Activated T-cell treated with anti-CD3 and anti-CD28 coated beads for 48 hours (primary cell): ENCODE data around the gene DSCAML1.

ENCODE experiments used
- DNase-seq: peaks from one replicate; pipeline ENCODE4 v3.0.0-alpha.2; 2020; ENCODE audit warnings: low read depth

The DSCAML1 gene

GRCh38 chr11:117724104-117724503, 72.9 kb downstream of the DSCAML1 start:
- no peak for DNase-seq

DNA sequence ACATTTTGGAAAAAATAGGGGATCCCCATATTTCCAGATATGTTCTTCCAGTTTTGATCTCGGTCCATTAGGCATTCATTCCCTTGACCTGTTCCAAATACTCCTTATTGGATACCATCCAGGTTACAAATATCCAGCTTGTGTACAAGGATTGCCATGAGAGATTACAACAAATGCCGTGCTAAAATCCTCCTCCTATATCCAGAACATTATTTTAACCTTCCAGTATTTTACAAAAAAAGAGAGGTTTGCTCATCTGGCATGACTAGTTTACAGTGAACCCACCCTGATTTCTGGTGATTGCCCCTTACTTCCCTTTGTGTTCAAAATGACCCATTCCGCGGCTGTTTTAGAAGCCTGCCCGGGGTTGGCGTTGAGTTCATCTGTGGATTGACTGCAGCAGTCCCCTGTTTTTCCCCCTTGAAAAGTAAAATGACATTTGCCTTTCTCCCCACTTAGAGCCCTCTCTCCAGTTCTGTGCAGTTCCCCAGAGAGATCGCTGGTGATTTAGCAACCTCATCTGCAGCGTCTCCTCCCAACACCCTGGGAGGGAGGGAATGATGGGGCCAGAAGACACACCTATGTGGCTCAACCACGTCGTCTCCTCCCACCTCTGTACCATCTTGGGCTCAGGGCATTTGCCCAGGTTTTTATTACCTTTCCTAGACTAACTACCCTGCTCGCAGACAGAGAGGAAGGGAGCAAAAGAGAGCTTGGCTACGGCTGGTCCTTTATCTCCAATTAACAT, 73.6 kb downstream of the DSCAML1 start:
- DNase-seq, result no peak

- no peak for DNase-seq
Observed at GRCh38 chr11:117722082-117722481, 74.9 kb downstream of the DSCAML1 start.

GRCh38 chr11:117720061-117720511, 76.9 kb downstream of the DSCAML1 start:
- no peak for DNase-seq

- DNase-seq, result no peak
Observed at GRCh38 chr11:117719480-117719879, 77.5 kb downstream of the DSCAML1 start.

DNA sequence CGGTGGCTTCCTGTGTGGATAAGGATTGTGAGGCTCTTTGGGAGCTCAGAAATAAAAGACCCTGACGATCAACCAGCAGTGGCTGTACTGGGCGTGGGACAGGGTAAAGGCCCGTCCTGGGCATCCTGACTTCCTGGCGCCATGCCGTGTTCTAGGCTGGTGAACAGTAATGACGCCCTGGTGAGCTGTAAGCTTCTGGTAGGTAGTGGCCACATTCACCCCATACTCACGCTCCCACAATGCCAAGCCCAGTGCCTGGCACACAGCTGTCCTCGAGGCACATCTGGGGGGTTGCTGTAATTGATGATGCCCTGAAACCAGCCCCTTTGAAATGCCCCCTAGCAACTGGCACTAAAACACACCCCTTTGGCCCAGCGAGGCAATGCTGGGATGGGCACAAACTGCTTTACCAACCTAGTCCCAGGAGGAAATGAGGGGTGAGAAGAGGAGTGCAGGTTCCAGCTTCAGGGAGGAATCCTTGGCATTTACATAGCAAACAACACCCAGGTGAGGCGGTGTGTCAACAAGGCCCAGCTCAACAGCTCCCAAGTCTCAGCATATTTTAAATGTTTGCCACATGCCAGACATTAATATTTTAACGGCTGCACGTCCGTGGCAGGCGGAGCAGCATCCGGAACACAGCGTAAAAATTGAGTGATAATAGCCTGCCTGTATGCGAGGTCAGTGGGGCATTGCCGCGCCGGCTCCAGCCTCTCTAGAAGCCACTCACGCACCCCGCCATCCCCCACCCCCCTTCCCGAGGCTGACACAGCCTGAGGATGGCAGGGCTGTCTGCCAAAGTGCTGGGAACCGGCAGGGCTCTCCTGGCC, 79.3 kb downstream of the DSCAML1 start:
- no peak for DNase-seq

DNA sequence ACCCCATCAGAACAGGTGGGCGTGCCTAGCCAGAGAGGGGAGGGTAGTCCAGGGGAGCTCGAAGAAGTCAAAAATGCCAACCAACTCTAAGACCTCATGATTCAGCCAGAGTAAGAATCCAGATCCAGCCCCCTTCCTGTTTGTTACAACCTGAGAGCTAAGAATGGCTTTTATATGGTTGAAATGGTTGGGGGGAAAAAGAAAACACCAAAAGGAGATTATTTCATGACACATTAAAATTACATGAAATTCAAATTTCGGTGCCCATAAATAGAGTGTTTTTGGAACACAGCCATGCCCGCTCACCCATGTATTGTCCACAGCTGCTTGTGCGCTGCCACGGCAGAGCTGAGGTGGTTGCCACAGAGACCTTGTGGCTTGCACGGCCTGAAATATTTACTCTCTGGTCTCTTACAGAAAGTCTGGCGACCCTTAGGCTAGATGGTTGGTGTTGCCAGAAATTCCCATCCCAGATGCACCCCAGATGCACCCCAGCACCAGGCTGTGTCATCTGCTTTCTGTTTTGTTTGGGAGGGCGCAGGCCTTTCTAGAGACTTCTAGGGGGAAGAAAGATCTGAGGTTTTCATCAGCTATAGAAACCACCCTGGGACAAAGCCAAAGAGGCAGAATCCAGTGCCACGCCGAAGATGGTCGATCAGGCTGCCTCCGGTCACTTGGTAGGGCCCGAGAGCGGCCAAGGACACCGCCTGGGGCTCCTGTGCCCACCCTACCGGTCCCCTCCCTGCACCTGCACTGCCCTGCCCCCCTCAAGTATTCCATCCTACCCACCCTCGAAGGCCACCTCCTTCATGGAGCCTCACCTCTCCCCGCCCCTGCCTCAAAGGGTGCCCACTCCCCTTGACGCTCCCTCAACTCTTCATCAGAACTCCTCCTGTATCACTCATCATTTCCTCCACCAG, 80.2 kb downstream of the DSCAML1 start:
- DNase-seq, result no peak

GRCh38 chr11:117715801-117716200, 81.2 kb downstream of the DSCAML1 start:
- DNase-seq, result no peak

GRCh38 chr11:117713538-117713991, 83.5 kb downstream of the DSCAML1 start:
- DNase-seq, result no peak

DNA sequence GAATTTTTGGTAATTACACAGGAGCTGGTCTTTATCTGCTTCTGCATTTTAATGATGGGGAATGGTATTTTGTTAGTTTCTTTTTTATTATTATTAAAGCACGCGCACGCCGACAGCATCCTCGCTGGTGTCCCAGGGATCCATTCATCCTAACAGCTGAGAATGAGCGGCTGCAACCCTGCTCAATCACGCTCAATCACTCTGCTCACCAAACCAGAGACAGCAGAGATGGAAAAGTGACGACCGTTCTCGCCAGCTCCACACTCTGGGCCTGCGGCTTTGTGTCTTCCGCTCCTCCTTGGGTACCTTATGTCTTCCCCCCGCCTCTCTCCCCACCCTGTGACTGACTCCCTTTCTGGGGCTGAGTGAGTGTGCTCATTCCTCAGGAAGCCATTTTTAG, 84.5 kb downstream of the DSCAML1 start:
- DNase-seq, result no peak

GRCh38 chr11:117711331-117711730, 85.7 kb downstream of the DSCAML1 start:
- DNase-seq, result no peak

DNA sequence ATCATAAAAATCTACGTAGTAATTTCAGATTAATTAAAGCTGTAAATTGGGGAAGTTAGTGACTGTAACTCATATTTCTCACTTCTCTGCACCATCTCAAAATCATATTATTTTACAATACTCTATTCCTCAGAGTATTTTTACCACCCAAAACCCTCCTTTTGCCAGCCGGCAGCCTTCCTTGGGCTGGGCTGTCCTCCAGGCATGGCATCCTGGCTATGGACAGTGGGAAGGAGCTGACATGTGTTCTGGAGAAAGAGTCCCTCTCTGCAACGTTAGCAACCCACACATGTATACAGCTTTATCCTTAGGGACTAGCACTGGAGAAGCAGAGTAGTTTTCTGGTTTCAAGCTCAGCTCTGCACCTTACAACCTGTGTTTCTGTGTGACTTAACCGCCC, 86.8 kb downstream of the DSCAML1 start:
- no peak for DNase-seq

- no peak for DNase-seq
Observed at GRCh38 chr11:117706322-117706814, 90.6 kb downstream of the DSCAML1 start.

- no peak for DNase-seq
Observed at GRCh38 chr11:117705866-117706265, 91.2 kb downstream of the DSCAML1 start.

- DNase-seq, result no peak
Observed at GRCh38 chr11:117704395-117705100, 92.5 kb downstream of the DSCAML1 start.

GRCh38 chr11:117702946-117703598, 93.9 kb downstream of the DSCAML1 start:
- DNase-seq, result no peak

- DNase-seq, result no peak
Observed at GRCh38 chr11:117701781-117702180, 95.2 kb downstream of the DSCAML1 start.

- no peak for DNase-seq
Observed at GRCh38 chr11:117700551-117700950, 96.5 kb downstream of the DSCAML1 start.

- no peak for DNase-seq
Observed at GRCh38 chr11:117697319-117697718, 99.7 kb downstream of the DSCAML1 start.

- DNase-seq, result no peak
Observed at GRCh38 chr11:117696540-117696939, 100.5 kb downstream of the DSCAML1 start.

GRCh38 chr11:117693344-117693743, 103.7 kb downstream of the DSCAML1 start:
- DNase-seq, result no peak
